GM23248 (cell line): ENCODE data around the gene ASB10.

Experiments used
- EZH2 ChIP-seq: fragments of 200-600 bp; sonication (generic); IDR thresholded peaks from 2 replicates; pipeline ENCODE4 v1.6.1; 2018; ENCODE audit warnings: antibody characterized with exemption, mild to moderate bottlenecking; ENCODE audit not compliant: insufficient read depth, poor library complexity, severe bottlenecking
- EZH2phosphoT487 ChIP-seq: fragments of 200-600 bp; sonication (generic); IDR thresholded peaks from 2 replicates; pipeline ENCODE4 v1.6.1; 2018; ENCODE audit warnings: antibody characterized with exemption, moderate library complexity, mild to moderate bottlenecking, low read depth; ENCODE audit not compliant: insufficient read depth

GRCh38 chr7:151175793-151176311 is 11.2 kb downstream of the ASB10 start:
- TF ChIP-seq EZH2 (no peak), EZH2phosphoT487 (no peak)
